ENCODE results near the gene MEGF11. TPM values are rescaled to one million over a fixed set of nuclear protein-coding genes. Genes with fewer than 3 reads are reported as not detected.

MEGF11 gene
- total RNA-seq, 1 experiment from 2014 or later, result 2.3 TPM

- H4K20me1 ChIP-seq (ENCODE audit: insufficient read depth), result no peaks in the 10 kb centered on the region
- no TSS peak for BruUV-seq (replicated peaks)
- RAD21 ChIA-PET (ENCODE audit: low non-redundant PET in 1 of 2, low total read pairs in 2 of 2, uncharacterized antibody in 2 of 2, unreplicated experiment in 2 of 2), result no interaction called here
- H3K9me2 ChIP-seq (ENCODE audit: insufficient read depth), result no peaks in the 10 kb centered on the region
- H3K36me3 ChIP-seq (ENCODE audit: control insufficient read depth in 1 of 2, insufficient read depth in 2 of 2, low read length in 2 of 2), result no peaks in the 10 kb centered on the region
- H3K27ac ChIP-seq (ENCODE audit: low read depth, low read length), result no peak overlapping the region
- H3K79me2 ChIP-seq (ENCODE audit: insufficient read depth, low read length), result no peaks in the 10 kb centered on the region
- no peak overlapping the region for H2AFZ ChIP-seq (ENCODE audit: low read depth, low read length, poor library complexity, severe bottlenecking)
- no peak overlapping the region for H3K4me2 ChIP-seq (ENCODE audit: low read length)
- TF ChIP-seq ZNF274 (IDR thresholded peaks at IDR 0.05; ENCODE audit: low read depth, low read length), result no peak
- no peak for TF ChIP-seq EZH2phosphoT487 (IDR thresholded peaks at IDR 0.05; ENCODE audit: borderline replicate concordance)
- TF ChIP-seq JUND (IDR thresholded peaks at IDR 0.05), result no peak
- TF ChIP-seq YY1 (IDR thresholded peaks at IDR 0.05; ENCODE audit: extremely low read depth, insufficient replicate concordance, low read depth, low read length), result no peak
- TF ChIP-seq ZBTB33 (IDR thresholded peaks at IDR 0.05; ENCODE audit: extremely low read depth, insufficient replicate concordance, low read length), result no peak
- no peak for TF ChIP-seq CBX3 (IDR thresholded peaks at IDR 0.05; ENCODE audit: low read depth)
- TF ChIP-seq ATF3 (IDR thresholded peaks at IDR 0.05), result no peak
- TF ChIP-seq POLR2AphosphoS5 (IDR thresholded peaks at IDR 0.05; ENCODE audit: low read depth, low read length), result no peak
- TF ChIP-seq POLR2A (IDR thresholded peaks at IDR 0.05; ENCODE audit: borderline replicate concordance, extremely low read depth, insufficient read depth, insufficient read length), result no peak
- TF ChIP-seq EZH2 (IDR thresholded peaks at IDR 0.05), result no peak
- TF ChIP-seq EGR1 (IDR thresholded peaks at IDR 0.05; ENCODE audit: low read depth), result no peak
- TF ChIP-seq SP1 (IDR thresholded peaks at IDR 0.05; ENCODE audit: low read depth), result no peak
- no peak for TF ChIP-seq REST (IDR thresholded peaks at IDR 0.05; ENCODE audit: low read depth)
- no peak for TF ChIP-seq FOSL1 (IDR thresholded peaks at IDR 0.05; ENCODE audit: low read depth)
- H3K9me3 ChIP-seq (ENCODE audit: control insufficient read depth in 1 of 2, insufficient read depth in 1 of 2, low read depth in 1 of 2, low read length in 2 of 2), result no peaks in the 10 kb centered on the region
- H3K4me1 ChIP-seq (ENCODE audit: control insufficient read depth in 1 of 2, insufficient read depth in 2 of 2, low read length in 2 of 2), result peaks cover 0 to 12% of the 10 kb centered on the region in 2 experiments; a peak in 2 of 4 replicates
- no peaks in the 10 kb centered on the region for H3K27me3 ChIP-seq (ENCODE audit: insufficient read depth, low read length)
- H3K4me3 ChIP-seq (replicated peaks in 1 of 2; ENCODE audit: low read depth in 1 of 2, low read length in 2 of 2), result no peak overlapping the region
- DNase-seq (ENCODE audit: low read depth, low spot score), result no peak
- no peak for ATAC-seq
- no peak overlapping the region for H3K9ac ChIP-seq (ENCODE audit: low read length)
- intact Hi-C loops (cut with micrococcal nuclease), result no loop called here
- POLR2A ChIA-PET, result no interaction called here
- CTCF ChIA-PET, result no interaction called here
These were observed 18.8 kb downstream of the MEGF11 start for GRCh38 chr15:66234798-66235197.
